GM18868 (cell line): ENCODE measurements around the gene PRDM13.
"Not testable (repeated sequence)": the region's sequence is repeated elsewhere in the genome, so short reads cannot be mapped to it uniquely, and the experiment has no call there.

Experiments
- ATAC-seq: cut with Tn5 transposase; IDR thresholded peaks from one replicate; pipeline ENCODE4 v1.9.1; 2021; ENCODE audit warnings: mild to moderate bottlenecking, moderate library complexity; ENCODE audit not compliant: unreplicated experiment

Gene PRDM13

DNA sequence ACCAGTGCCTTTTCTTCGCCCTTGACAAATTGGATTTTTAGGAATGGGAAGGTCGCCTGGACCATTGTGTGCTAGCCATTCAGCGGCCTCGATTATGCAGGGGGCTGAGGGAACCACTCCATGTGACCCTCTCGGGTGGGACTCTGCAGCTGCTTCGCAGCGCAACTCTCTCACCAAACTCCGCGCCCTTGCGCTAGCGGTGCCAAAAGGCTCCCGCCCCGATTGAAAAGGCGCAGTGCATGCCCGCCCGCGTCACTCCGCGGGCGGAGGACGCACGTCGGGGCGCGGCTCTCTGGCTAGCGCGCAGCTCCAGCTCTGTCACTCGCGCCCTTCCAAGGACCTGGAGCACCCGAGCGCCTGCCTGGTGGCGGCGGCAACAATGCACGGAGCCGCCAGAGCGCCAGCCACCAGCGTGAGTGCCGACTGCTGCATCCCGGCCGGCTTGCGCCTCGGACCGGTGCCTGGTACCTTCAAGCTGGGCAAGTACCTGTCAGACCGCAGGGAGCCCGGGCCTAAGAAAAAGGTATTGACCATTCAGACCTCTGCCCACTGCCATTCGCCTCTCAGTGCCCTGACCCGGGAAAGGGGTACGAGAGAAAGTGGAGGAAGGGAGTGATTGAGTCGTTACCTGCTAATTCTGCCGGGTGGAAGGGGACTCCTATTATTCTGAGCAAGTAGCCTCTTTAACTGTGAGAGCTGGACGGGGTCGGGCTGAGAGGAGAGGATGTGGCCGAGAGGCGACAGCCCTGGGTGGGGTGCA lies at the start of gene PRDM13:
Gene PRDM13, plus strand, starts transcription at position 178 of the 760 bp plus-strand sequence. Its CDS starts 202 bp downstream, at position 380.
- ATAC-seq, result no peak

DNA sequence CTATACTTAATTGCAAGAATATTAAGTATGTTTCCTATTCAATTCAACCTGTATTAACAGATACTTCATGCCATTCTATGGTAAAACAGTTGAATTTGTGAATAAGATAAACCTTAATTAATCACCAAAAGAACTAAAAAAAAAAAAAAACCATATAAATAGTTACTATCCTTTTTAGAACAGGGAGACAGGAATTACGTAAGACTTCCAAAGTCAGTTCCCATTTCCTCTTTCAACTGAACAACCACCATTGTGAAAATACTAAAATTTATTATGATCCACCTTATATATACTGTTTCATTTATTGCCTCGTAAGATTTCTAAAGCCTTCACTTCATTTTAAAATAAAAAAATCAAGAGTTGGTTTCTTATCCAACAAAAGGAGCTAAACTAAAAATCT lies 47.6 kb upstream of the PRDM13 start:
- ATAC-seq, result no peak

DNA sequence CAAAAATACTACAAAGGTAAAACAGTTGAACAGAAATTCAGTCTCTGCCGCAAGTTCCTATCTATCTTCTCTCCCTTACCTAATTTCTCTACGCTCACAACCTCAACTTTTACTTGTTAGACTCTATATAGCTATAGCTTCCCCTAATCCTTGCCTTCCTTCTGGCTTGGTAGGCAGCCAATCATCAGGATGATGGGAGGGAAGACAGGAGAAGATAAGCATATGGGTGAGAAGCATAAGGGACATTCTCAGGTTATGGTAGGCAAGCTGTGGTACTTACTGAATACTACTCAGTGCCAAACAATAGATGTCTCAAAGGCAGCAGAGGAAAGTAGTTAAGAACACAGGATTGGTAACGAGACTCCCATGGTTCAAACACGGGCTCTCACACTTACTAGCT lies 46.0 kb upstream of the PRDM13 start:
- ATAC-seq, result no peak

DNA sequence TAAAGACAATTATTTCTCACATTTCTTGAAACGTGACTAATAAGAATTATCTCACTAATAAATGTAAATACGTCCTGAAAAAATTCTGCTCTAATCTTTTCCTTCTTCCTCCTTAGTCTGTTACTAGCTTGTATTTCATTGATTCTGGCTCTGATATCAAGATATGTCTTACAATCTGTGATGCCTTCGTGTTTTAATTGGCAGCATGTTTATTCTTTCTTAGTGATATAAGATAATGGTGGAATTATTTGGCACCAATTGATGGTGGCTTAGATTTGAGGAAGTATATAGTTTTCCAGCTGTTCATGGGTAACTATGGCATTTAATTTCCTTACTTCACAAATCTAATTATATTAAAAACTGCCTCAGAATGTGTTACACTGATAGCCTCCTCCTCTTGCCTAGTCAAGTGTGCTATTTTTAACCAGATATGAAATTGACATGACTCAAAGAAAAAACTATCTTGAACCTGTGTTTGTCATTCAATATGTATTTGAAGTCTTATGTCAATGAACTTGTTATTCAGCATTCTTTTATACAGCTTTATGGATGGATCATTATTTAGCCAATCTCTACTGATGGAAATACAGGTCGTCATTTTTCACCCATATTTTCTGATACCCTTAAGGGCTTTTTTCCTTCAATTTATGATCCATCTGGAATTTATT lies 43.4 kb upstream of the PRDM13 start:
- no peak for ATAC-seq

DNA sequence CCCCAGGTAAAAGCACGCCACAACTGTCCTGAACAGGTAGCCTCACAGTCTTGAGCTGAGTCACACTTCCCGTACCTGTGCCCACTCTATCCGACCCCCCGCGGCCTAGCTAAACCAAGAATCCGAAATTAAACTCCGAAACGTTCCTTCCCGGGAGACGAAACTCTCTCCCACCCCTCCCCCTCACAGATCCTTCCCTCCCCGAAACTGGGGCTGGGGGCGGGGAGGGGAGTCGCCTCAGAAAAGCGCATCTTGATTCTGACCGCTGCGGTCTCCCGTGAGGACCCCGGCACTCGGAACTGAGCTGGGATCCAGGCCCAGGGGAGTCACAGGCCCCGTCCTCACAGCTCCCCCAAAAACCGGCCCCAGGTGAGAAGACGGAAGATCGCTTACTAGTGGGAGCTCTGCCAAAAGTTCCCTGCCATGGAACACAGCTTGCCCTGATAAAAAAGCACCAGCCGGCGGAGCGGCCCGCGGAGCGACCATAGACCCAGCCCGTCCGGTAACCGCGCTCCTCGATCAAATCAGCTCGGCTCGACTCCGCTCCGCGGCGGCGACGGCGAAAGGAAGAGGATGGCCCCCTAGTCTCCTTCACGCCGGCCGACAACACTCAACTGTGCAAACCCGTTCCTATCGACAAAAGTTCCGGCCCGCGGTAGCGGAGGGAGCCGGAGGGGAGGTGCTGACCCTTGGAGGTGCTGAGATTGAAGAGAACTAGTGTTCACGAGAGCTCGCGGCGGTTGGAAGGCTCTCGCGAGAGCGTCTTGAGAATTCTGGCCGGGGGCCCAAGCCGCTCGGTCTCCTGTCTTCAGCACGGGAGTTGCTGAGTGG lies 38.3 kb upstream of the PRDM13 start, which contains the start of gene CCNC:
Gene CCNC, minus strand, starts transcription at position 558 of the 831 bp plus-strand sequence. Its CDS starts 133 bp downstream, at position 425.
- peak; percentile 98 for ATAC-seq

DNA sequence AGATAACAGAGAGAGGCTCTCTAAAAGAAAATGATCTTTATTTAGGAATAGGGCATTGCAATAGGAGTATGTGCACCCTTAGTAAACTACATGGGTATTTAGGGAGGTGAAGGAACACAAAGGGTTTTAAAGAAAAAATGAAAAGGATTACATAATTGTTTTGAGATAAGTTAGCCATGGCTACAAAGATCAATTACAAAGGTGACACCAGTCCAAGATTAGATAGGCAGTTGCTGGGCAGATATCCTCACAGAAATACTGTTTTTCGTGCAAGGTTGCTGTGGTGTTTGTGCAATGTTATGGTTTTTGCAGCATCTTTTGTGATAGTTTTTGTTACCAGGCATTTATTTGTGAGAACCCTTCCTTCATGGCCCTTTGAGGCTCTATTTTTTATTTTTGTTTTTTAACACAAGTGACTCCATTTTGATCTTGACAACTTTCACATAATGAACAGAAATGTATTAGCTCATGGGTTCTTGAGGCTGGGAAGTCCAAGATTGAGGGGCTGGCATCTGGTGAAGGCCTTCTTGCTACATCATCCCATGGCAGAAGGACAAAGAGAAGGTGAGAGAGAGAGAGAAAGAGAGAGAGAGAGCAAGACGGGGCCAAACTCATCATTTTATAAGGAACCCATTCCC lies 32.5 kb upstream of the PRDM13 start:
- no peak for ATAC-seq

DNA sequence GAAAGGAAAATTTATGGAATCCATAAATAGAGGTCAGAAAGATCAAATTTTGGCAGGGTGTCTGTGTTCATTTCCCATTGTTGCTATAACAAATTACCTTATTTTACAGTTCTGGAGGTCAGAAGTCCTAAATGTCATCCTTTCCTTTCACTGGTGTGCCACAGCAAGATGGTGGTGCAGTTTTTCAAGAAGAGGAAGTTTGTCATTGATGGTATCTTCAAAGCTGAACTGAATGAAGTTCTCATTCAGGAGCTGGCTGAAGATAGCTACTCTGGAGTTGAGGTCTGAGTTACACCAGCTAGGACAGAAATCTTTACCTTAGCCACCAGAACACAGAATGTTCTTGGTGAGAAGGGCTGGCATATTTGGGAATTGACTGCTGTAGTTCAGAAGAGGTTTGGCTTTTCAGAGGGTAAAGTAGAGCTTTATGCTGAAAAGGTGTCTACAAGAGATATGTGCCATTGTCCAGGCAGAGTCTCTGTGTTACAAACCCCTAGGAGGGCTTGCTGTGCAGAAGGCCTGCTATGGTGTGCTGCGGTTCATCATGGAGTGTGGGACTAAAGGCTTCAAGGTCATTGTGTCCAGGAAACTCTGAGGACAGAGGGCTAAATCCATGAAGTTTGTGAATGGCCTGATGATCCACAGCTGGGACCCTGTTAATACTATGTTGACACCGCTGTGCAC lies 30.9 kb upstream of the PRDM13 start:
- no peak for ATAC-seq

DNA sequence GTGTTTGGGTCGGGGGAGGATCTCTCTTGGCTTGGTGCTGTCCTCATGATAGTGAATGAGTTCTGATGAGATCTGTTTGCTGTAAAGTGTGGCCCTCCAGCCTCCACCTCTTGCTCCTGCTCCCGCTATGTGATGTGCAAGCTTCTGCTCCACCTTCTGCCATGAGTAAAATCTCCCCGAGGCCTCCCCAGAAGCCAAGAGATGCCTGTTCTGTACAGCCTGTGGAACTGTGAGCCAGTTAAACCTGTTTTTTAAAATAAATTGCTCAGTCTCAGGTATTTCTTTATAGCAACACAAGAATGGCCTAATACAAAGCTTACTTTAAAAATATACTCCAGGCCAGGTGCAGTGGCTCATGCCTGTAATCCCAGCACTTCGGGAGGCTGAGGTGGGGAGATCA lies 26.9 kb upstream of the PRDM13 start:
- no peak for ATAC-seq

DNA sequence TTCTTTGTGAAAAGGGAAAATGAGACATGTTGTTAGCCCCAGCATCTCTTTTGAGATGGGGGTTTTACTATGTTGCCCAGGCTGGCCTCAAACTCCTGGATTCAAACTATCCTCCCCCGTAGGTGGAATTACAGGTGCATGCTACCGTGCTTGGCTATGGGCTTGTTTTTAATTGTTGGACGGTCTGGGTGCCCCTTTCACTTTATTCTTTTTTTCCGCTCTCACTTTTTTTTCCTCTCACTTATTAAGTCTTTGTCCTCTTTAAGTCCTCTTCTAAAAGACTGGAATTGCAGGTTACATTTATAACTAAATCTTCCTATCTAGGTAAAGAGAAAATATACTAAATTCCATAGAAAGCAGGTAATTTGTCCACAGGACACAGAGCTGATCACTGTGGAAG lies 18.8 kb upstream of the PRDM13 start:
- ATAC-seq, result no peak

DNA sequence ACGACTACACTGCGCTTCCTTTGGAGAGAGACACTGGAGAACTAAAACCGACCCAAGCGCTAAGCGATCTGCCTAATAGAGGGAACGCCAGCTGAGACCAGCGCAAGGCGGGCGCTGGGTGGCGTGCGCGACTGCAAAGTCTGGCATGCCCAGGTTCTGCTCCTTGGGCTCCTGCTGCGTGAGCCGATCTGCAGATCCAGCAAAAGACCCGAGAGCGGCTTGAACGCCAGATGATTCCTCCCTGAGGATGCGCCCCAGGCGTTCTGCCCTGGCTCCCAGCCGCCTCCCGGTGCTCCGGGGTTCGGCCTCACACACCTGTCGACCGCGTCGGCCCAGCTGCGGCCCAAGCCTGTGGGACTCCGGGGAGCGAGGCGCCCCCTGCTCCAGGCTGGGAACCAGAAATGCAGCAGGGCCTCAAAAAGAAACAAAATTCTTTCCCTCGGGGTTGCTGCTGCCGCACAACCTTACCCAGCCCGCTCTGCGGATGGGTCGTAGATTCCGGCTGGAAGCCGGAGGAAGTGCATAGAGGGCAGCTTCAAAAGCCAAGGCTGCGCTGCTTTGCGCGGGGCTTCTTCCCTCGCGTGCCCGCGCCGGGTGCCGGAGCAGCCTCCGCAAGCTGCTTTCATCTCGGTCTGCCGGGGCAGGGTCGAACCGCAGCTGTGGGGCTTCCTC lies 17.9 kb upstream of the PRDM13 start:
- ATAC-seq, result peak; percentile 96

DNA sequence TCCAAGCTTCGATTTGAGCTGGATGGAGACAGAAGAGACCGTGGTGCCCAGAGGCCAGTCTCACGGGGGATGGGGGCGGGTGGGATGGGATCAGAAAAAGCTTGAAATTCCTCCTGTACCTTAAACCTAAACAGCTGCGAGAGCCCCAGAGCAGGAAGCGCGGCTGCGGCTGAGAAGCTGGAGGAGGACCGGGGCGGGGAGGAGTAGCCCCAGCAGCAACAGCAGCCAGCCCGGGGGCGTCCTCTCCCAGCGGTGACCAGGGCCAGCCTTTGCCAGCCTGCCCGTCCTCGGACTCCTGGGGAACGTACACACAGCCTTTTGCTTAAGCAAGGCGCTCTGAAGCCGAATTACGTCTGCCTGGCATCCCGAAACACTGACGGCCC lies 17.4 kb upstream of the PRDM13 start:
- ATAC-seq, result peak; percentile 22

DNA sequence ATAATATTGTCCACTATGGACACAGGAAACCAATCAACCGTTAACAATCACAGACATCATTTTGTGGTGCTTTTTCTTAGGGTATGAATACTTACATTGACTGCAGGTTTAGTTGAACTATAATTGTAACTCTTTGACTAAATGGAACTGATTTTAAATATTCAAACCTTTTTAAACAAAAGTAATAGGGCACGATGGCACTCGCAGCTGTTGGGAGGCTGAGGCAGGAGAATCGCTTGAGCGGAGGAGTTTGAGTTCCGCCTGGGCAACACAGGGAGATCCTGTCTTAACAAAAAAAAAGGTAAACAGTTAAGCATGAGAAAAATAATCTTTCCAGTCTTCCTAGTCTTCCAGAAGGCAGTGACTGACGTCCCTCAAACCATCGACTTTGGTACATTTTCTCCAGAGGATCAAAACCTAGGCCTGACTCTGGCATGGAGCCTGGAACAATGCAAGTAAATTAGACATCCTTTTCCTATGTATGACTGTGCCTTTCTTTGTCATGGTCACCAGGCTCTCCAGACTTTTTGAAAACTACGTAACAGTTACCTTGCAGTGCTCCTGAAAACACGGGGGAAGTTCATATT lies 16.6 kb upstream of the PRDM13 start:
- no peak for ATAC-seq

DNA sequence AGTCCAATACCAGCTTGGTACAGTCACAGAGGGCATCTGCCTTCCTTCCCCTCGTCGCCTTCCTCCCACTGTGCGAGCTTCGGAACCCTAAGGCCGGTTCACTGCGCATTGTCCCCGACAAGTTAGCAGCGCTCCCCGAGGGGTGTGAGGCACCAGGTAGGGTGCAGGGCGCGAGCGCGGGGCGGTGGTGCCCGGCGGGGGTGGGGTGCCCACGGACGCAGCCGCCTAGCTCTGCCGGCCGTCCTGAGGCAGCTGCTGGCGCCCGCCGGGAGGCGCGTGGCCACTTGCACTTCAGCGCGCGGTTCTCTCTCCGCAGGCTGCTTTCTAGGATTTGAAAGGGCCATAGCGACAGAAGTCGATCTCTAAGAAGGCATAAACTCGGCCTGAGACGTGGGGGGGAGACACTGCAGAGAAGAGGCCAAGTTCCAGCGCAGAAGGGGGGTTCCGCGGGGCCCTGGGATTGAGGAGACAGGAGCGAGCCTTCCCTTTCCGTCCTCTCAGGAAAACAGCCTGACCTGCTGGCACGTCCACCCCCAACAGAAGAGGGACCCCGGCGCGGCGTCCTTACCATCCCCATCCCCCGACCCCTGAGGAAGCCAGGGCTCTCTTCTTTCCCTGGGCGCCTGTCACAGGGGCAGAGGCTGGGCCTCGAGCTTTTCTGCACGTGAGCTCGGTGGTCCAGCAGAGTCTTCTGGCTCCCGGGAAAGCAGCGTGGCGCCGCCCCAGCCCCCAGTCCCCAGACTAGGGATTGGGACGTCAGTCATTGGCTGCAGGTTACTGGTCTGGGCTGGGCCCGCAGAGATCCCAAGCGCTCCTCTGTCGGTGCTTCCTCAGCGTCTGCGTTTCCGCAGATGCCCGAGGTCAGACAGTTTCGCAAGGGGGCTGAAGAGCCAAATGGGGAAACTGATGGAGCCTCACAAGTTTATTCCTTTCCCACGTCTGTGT lies 15.6 kb upstream of the PRDM13 start:
- no peak for ATAC-seq

DNA sequence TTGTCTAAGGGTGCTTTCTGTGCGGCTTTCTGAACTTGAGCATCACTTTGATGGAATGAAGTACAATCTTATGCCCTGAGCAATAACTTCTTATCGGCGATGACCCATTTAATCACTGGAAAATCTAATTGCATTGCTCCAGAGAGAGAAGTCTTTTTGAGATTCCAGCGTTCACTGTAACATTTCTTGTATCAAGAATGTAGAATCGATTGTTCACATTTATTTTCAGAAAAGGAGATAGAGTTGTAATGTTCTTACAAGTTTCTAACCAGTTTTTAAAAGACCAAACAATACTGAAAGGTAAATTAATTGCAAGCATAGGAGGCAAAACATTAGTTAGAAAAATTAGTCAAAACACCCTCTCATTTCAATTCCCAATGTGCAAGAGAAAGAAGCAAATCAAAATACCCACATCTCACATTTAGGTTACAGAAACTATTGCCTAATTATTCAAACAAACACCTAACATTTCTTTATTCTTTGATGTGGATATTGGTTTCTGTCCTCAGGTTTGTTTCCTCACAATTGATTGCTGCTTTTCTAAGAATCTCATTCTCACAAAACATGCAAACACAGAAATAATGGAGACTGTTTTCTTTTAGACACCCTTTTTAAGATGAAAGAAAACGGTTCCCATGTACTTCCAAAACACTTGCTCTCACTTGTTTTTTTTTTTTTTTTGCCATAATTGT lies 14.8 kb upstream of the PRDM13 start:
- no peak for ATAC-seq

DNA sequence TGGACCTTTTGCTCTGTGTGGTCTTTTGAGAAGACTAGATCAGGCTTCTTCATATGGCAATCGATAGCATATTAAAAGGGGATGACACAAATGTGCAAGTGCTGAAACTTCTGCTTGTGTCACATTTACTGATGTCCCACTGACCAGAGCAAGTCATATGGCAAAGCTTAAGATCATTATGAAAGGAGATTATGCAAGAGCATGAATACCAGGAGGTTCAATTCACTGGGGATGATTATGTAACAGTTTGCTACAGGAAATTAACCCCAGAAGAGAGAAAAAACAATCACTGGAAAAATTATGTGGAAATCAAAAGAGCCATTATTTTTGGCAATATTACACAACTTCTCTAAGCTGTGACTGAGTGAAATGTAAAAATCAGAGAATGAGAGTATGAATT lies 13.7 kb upstream of the PRDM13 start:
- no peak for ATAC-seq

DNA sequence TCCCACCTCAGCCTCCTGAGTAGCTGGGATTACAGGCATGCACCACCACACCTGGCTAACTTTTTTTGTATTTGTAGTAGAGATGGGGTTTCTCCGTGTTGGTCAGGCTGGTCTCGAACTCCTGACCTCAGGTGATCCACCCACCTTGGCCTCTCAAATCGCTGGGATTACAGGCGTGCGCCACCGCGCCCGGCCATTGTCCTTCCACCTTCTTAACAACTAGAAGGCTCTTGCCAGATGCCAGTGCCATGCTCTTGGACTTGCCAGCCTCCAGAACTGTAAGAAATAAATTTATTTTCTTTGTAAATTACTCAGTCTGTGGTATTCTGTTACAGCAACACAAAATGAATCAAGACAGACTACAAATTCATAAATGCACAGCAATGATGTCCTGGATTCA lies 11.9 kb upstream of the PRDM13 start:
- not testable (repeated sequence) for ATAC-seq

DNA sequence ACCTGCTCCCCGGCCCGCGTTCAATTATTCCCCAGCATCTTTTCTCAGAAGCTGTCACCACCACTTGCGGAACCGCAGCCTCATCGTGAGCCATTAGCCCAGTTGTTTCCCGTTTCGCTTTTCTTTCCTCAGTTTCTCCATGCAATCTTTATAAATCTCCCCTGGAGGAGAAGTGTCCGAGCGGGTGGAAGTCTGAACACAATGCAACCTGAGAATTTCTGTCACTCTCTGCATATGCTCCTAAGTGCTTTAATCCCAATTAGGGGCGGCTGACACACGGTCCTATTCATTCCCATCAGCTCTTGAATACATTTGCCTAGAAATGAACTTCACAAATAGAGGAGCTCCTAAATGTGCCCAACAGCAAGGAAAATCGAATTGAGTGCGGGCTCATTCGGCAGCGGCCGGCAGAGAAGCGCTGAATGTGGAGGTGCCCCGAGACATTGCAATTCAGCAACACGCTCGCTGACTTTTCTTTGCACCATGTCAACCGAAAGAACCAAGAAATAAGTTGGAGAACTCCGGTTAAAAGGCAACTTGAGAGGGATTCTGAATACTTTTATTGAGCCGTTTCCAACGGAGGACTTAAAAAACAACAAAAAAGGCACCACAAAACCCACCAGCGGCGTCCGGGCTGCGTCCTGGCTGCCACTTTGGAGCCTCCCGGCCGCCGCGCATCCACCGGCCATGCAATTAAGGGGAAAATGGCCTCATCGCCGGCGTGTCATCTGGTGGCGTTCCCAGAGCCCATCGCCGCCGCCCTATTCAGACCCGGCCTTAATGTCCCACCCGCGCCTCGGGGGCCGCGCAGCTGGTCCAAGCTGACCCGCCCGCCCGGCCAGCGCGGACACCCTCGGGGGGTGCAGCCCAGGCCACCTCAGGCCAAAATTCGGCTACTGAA lies 3.9 kb upstream of the PRDM13 start:
- peak; percentile 25 for ATAC-seq
